ENCODE measurements around the gene ISOC2. TPM values are rescaled to one million over a fixed set of nuclear protein-coding genes. Genes with fewer than 3 reads are reported as not detected.
"Not testable (repeated sequence)": the region's sequence is repeated elsewhere in the genome, so short reads cannot be mapped to it uniquely, and the experiment has no call there.

The ISOC2 gene
- polyA plus RNA-seq, 5 donors = 21.5 to 53.9 (median 25.7) TPM

- DNase-seq = no peak
Observed at GRCh38 chr19:55410168-55410567, 51.3 kb downstream of the ISOC2 start.

- not testable (repeated sequence) for DNase-seq
Observed at GRCh38 chr19:55409179-55409578, 52.3 kb downstream of the ISOC2 start.

DNA sequence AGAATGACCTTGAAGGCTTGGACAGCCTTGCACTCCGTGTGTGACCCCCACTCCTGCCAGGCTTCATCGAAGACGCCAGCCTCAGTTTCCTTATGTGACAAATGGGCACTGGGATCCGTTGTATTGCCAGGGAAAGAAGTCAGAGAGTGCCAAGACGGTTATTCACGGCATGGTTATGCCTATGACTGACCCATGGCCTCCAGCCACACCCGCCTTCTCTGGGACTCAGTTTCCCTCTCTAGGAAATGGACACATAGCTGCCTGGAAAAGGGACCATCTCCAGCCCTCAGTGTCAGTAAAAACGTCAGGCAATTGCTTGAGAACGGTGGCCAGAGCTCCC, 52.9 kb downstream of the ISOC2 start:
- DNase-seq = no peak

DNA sequence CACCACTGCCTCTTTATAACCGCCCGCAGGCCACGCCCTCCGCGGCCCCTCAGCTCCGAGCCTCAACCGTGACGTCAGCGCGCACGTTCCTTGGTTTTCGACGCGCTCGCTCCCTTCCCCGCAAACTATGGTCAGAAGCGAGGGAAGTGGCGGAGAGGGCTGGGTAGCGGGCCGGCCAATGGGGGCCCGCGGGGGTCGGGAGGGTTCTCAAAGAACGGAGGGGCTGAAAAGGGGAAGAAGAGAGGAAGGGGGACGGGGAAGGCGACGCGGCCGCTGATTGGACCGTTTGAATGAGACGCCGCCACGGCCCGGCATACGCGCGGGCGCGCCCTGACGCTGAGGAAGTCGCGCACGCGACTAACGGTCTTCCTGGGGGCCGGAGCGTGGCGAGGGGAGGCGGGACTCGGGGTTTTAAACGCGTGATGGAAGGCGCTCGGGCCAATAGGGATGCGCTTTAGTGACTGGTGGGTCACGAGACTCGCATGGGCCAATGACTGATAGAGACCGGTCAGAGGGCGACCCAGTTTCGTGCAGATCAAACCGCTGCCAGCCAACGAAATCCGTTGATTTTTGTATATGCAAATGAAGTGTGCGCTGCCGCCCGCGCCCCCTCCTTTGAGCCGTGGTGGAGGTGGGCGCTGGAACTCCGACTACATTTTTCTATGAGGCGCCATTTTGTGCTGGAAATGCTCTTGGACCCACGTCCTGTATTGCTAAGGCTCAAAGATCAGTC, 53.5 kb downstream of the ISOC2 start:
- DNase-seq = peak; percentile 99

DNA sequence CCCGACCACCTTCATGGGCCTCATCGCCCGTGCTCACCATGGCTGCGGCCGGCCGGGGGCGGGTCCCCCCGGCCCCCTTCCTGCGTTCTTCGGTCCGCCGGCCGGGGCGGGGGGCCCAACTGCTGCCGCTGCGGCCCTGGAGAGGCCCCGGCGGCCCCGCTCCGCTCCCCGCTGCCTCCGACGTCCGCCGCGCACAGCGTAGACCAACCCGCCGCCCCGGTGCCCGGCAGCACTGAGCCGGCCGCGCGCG, 54.0 kb downstream of the ISOC2 start, which contains the start of gene UBE2S:
TSS of gene UBE2S (minus strand) at position 239 of the 250 bp plus-strand sequence. CDS start at position 40, 199 bp downstream.
- DNase-seq = not testable (repeated sequence)

DNA sequence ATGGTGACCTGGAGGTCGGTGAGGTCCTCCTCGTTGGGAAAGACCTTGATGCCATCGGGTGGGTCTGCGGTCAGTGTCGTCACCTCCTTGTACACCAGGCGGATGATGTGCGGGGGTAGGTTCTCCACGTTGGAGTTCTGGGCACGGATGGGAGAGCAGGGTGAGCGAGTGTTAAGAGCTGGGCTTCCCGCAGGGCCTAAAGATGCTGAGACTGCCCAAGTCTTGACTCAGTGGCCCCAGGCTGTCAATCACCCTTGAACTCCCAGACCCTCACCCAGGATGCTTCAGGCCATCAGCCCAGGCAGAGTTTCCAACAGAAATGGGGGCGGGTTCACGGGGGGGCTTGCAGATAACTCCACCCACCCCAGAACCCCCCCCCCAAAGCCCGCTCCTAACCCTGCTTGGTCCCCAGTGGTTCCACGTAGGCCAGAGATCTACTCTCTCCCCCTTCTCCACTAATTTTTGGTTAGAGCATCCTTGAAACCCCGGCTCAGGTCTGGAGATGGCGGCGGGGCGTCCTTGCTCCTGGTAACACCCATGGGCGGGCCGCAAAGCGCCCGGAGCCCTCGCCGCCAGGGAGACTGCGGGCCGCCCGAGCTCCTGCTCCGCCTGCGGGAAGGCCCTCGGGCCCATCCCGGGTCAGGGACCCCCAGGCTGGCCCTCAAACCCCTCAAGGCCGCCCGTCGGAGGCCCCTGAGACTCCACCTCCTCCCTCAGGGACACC, 54.5 kb downstream of the ISOC2 start:
- DNase-seq = no peak

GRCh38 chr19:55406091-55406825, 55.2 kb downstream of the ISOC2 start:
- DNase-seq = no peak

DNA sequence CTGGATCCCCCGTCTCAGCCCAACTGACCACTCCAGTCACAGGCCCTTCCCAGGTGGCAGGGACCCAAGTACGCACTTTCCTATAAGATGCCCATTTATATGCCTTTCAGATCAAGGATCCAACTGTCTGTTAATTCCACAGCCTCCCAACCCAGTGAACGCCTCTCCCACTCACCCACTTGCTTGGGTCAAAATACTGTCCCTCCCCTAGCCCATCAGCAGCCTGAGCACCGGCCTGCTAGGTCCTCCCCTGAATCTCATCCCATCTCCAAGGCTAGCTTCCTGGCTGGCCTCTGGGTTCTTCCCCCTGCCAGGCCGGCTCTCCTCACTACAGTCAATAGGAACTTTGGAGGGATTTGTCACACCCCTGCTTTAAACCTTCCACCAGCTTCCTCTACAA, 55.8 kb downstream of the ISOC2 start:
- no peak for DNase-seq

Other genes starting within 250 kb of the ISOC2 start
- gene TMEM86B, start 232.9 kb downstream of the ISOC2 start, polyA plus RNA-seq (ENCODE audit: insufficient read depth in 1 of 5, insufficient read length in 5 of 5, low replicate concordance in 1 of 5) = 1 to 10 TPM; 2.1 to 5.0 (median 3.4) TPM
- 10 to 100 TPM; 28.8 to 46.0 (median 35.3) TPM for gene PPP6R1, start 202.6 kb downstream of the ISOC2 start, polyA plus RNA-seq (ENCODE audit: insufficient read depth in 1 of 5, insufficient read length in 5 of 5, low replicate concordance in 1 of 5)
- gene HSPBP1, start 181.5 kb downstream of the ISOC2 start, polyA plus RNA-seq (ENCODE audit: insufficient read depth in 1 of 5, insufficient read length in 5 of 5, low replicate concordance in 1 of 5) = 10 to 100 TPM; 20.9 to 50.7 (median 28.5) TPM
- gene BRSK1, start 177.6 kb downstream of the ISOC2 start, polyA plus RNA-seq (ENCODE audit: insufficient read depth in 1 of 5, insufficient read length in 5 of 5, low replicate concordance in 1 of 5) = 10 to 100 TPM; 10.2 to 20.8 (median 15.7) TPM
- gene TMEM150B, start 136.3 kb downstream of the ISOC2 start, polyA plus RNA-seq (ENCODE audit: insufficient read depth in 1 of 5, insufficient read length in 5 of 5, low replicate concordance in 1 of 5) = under 1 TPM; 0.56 to 0.83 (median 0.64) TPM
- 10 to 100 TPM; 16.0 to 30.0 (median 22.8) TPM for gene KMT5C, start 121.8 kb downstream of the ISOC2 start, polyA plus RNA-seq (ENCODE audit: insufficient read depth in 1 of 5, insufficient read length in 5 of 5, low replicate concordance in 1 of 5)
- 1 to 10 TPM in 1 of 5 donors, under 1 TPM in 4; 0.14 to 1.4 (median 0.35) TPM for gene COX6B2, start 106.9 kb downstream of the ISOC2 start, polyA plus RNA-seq (ENCODE audit: insufficient read depth in 1 of 5, insufficient read length in 5 of 5, low replicate concordance in 1 of 5)
- gene GARIN5B, start 98.4 kb downstream of the ISOC2 start, polyA plus RNA-seq (ENCODE audit: insufficient read depth in 1 of 5, insufficient read length in 5 of 5, low replicate concordance in 1 of 5) = under 1 TPM in 2 of 5 donors, not detected in 3; 0.04 to 0.06 TPM
- gene IL11, start 91.2 kb downstream of the ISOC2 start, polyA plus RNA-seq (ENCODE audit: insufficient read depth in 1 of 5, insufficient read length in 5 of 5, low replicate concordance in 1 of 5) = under 1 TPM; 0.26 to 0.76 (median 0.49) TPM
- 10 to 100 TPM in 2 of 5 donors, 1 to 10 TPM in 2, under 1 TPM in 1; 0.93 to 13.6 (median 6.6) TPM for gene TMEM190, start 84.8 kb downstream of the ISOC2 start, polyA plus RNA-seq (ENCODE audit: insufficient read depth in 1 of 5, insufficient read length in 5 of 5, low replicate concordance in 1 of 5)
- 1 to 10 TPM in 2 of 5 donors, under 1 TPM in 3; 0.23 to 2.3 (median 0.77) TPM for gene TMEM238, start 77.3 kb downstream of the ISOC2 start, polyA plus RNA-seq (ENCODE audit: insufficient read depth in 1 of 5, insufficient read length in 5 of 5, low replicate concordance in 1 of 5)
- gene RPL28, start 75.7 kb downstream of the ISOC2 start, polyA plus RNA-seq (ENCODE audit: insufficient read depth in 1 of 5, insufficient read length in 5 of 5, low replicate concordance in 1 of 5) = 1,000 to 10,000 TPM in 4 of 5 donors, 100 to 1,000 TPM in 1; 947 to 1,993 (median 1,238) TPM
- gene UBE2S, start 53.9 kb downstream of the ISOC2 start, polyA plus RNA-seq (ENCODE audit: insufficient read depth in 1 of 5, insufficient read length in 5 of 5, low replicate concordance in 1 of 5) = 10 to 100 TPM; 32.8 to 53.3 (median 35.3) TPM
- gene SHISA7, start 18.3 kb downstream of the ISOC2 start, polyA plus RNA-seq (ENCODE audit: insufficient read depth in 1 of 5, insufficient read length in 5 of 5, low replicate concordance in 1 of 5) = under 1 TPM; 0.16 to 0.23 (median 0.18) TPM
- gene C19orf85, start 3.1 kb upstream of the ISOC2 start, polyA plus RNA-seq (ENCODE audit: insufficient read depth in 1 of 5, insufficient read length in 5 of 5, low replicate concordance in 1 of 5) = not detected
- 1 to 10 TPM; 2.0 to 7.0 (median 2.2) TPM for gene ZNF628, start 15.0 kb upstream of the ISOC2 start, polyA plus RNA-seq (ENCODE audit: insufficient read depth in 1 of 5, insufficient read length in 5 of 5, low replicate concordance in 1 of 5)
- 10 to 100 TPM; 28.6 to 60.8 (median 42.3) TPM for gene NAT14, start 23.5 kb upstream of the ISOC2 start, polyA plus RNA-seq (ENCODE audit: insufficient read depth in 1 of 5, insufficient read length in 5 of 5, low replicate concordance in 1 of 5)
- gene SSC5D, start 26.8 kb upstream of the ISOC2 start, polyA plus RNA-seq (ENCODE audit: insufficient read depth in 1 of 5, insufficient read length in 5 of 5, low replicate concordance in 1 of 5) = 10 to 100 TPM in 1 of 5 donors, 1 to 10 TPM in 4; 3.1 to 15.6 (median 8.8) TPM
- gene SBK2, start 75.5 kb upstream of the ISOC2 start, polyA plus RNA-seq (ENCODE audit: insufficient read depth in 1 of 5, insufficient read length in 5 of 5, low replicate concordance in 1 of 5) = under 1 TPM in 1 of 5 donors, not detected in 4; 0.41 TPM
- gene SBK3, start 83.9 kb upstream of the ISOC2 start, polyA plus RNA-seq (ENCODE audit: insufficient read depth in 1 of 5, insufficient read length in 5 of 5, low replicate concordance in 1 of 5) = 1 to 10 TPM in 1 of 5 donors, under 1 TPM in 4; 0.55 to 1.2 (median 0.73) TPM
- 10 to 100 TPM in 4 of 5 donors, 1 to 10 TPM in 1; 10.0 to 20.2 (median 13.7) TPM for gene ZNF579, start 119.2 kb upstream of the ISOC2 start, polyA plus RNA-seq (ENCODE audit: insufficient read depth in 1 of 5, insufficient read length in 5 of 5, low replicate concordance in 1 of 5)
- gene FIZ1, start 137.9 kb upstream of the ISOC2 start, polyA plus RNA-seq (ENCODE audit: insufficient read depth in 1 of 5, insufficient read length in 5 of 5, low replicate concordance in 1 of 5) = 10 to 100 TPM; 16.3 to 24.9 (median 19.1) TPM
- gene ZNF524, start 138.6 kb upstream of the ISOC2 start, polyA plus RNA-seq (ENCODE audit: insufficient read depth in 1 of 5, insufficient read length in 5 of 5, low replicate concordance in 1 of 5) = 10 to 100 TPM in 1 of 5 donors, 1 to 10 TPM in 4; 6.0 to 11.8 (median 6.1) TPM
- 10 to 100 TPM in 1 of 5 donors, 1 to 10 TPM in 4; 5.3 to 15.5 (median 7.9) TPM for gene ZNF865, start 144.0 kb upstream of the ISOC2 start, polyA plus RNA-seq (ENCODE audit: insufficient read depth in 1 of 5, insufficient read length in 5 of 5, low replicate concordance in 1 of 5)
- gene ZNF784, start 162.9 kb upstream of the ISOC2 start, polyA plus RNA-seq (ENCODE audit: insufficient read depth in 1 of 5, insufficient read length in 5 of 5, low replicate concordance in 1 of 5) = 10 to 100 TPM in 1 of 5 donors, 1 to 10 TPM in 4; 7.8 to 11.6 (median 8.8) TPM
- gene ZNF580, start 179.4 kb upstream of the ISOC2 start, polyA plus RNA-seq (ENCODE audit: insufficient read depth in 1 of 5, insufficient read length in 5 of 5, low replicate concordance in 1 of 5) = 10 to 100 TPM; 32.1 to 56.3 (median 38.3) TPM
- 10 to 100 TPM; 23.0 to 36.0 (median 29.5) TPM for gene ZNF581, start 182.0 kb upstream of the ISOC2 start, polyA plus RNA-seq (ENCODE audit: insufficient read depth in 1 of 5, insufficient read length in 5 of 5, low replicate concordance in 1 of 5)
- 10 to 100 TPM; 11.2 to 19.3 (median 13.7) TPM for gene CCDC106, start 186.6 kb upstream of the ISOC2 start, polyA plus RNA-seq (ENCODE audit: insufficient read depth in 1 of 5, insufficient read length in 5 of 5, low replicate concordance in 1 of 5)
- 100 to 1,000 TPM; 137 to 222 (median 182) TPM for gene U2AF2, start 193.4 kb upstream of the ISOC2 start, polyA plus RNA-seq (ENCODE audit: insufficient read depth in 1 of 5, insufficient read length in 5 of 5, low replicate concordance in 1 of 5)
- gene EPN1, start 213.6 kb upstream of the ISOC2 start, polyA plus RNA-seq (ENCODE audit: insufficient read depth in 1 of 5, insufficient read length in 5 of 5, low replicate concordance in 1 of 5) = 100 to 1,000 TPM in 1 of 5 donors, 10 to 100 TPM in 4; 57.6 to 140 (median 75.7) TPM

All from right lung (tissue), 5 donors.